ENCODE measurements around the gene LMNA.

- TF ChIP-seq POLR2A (IDR thresholded peaks at IDR 0.05), result no peak
- TF ChIP-seq POLR2AphosphoS5 (IDR thresholded peaks at IDR 0.05), result no peak
Measured at GRCh38 chr1:156091610-156092009, 22.9 kb upstream of the LMNA start.

Data from spleen (tissue), 3 donors.